Lung (tissue), 12 donors: ENCODE measurements around the gene WDR44. TPM values are rescaled to one million over a fixed set of nuclear protein-coding genes. Genes with fewer than 3 reads are reported as not detected.

Source experiments
- ATAC-seq: fragments of 200-7000 bp; cut with Tn5 transposase; one replicate; pipeline ENCODE4 v1.9.1; 2020; ENCODE audit warnings: moderate number of reproducible peaks; ENCODE audit not compliant: insufficient read depth, low FRiP score
- DNase-seq, 3 donors: peaks; one replicate each; pipeline ENCODE4 v3.0.0-alpha.2; 2013 to 2017
- H3K27ac ChIP-seq, 2 donors: one replicate each; pipeline ENCODE4 v1.5.1; 2013; ENCODE audit warnings: mild to moderate bottlenecking in 2 of 2, moderate library complexity in 2 of 2, control low read depth in 1 of 2, inconsistent platforms in 1 of 2, low read depth in 1 of 2, low read length in 1 of 2
- H3K27me3 ChIP-seq, 3 donors: one replicate each; pipeline ENCODE4 v1.5.1; 2013; ENCODE audit warnings: low read length in 2 of 3; ENCODE audit not compliant: control insufficient read depth in 3 of 3, insufficient read depth in 3 of 3
- H3K36me3 ChIP-seq, 4 donors: one replicate each; pipeline ENCODE4 v1.5.1; 2013; ENCODE audit warnings: low read length in 4 of 4, mild to moderate bottlenecking in 1 of 4, moderate library complexity in 1 of 4; ENCODE audit not compliant: control insufficient read depth in 4 of 4, insufficient read depth in 4 of 4
- H3K4me1 ChIP-seq, 5 donors: one replicate each; pipeline ENCODE4 v1.5.1; 2013; ENCODE audit warnings: low read length in 5 of 5, mild to moderate bottlenecking in 2 of 5, moderate library complexity in 1 of 5; ENCODE audit not compliant: control insufficient read depth in 5 of 5, insufficient read depth in 5 of 5
- H3K4me3 ChIP-seq: one replicate; pipeline ENCODE4 v1.5.1; 2013; ENCODE audit warnings: mild to moderate bottlenecking, control low read depth, moderate library complexity
- H3K9ac ChIP-seq, 2 donors: one replicate each; pipeline ENCODE4 v1.5.1; 2013; ENCODE audit warnings: low read length in 2 of 2, control low read depth in 1 of 2; ENCODE audit not compliant: insufficient read depth in 1 of 2
- H3K9me3 ChIP-seq, 4 donors: one replicate each; pipeline ENCODE4 v1.5.1; 2013; ENCODE audit warnings: low read length in 3 of 4, mild to moderate bottlenecking in 1 of 4, moderate library complexity in 1 of 4; ENCODE audit not compliant: control insufficient read depth in 4 of 4, insufficient read depth in 3 of 4
- WGBS, 2 donors: extraction: QIAGEN DNeasy Blood & Tissue Kit; methylation state at CpG; one replicate each; pipeline ENCODE4 v1.1.7; 2013; 5-methylcytosine and 5-hydroxymethylcytosine counted together
- polyA plus RNA-seq, 2 donors: library from polyadenylated mRNA; stranded (reverse); fragments of 200-250 nt; gene quantifications; one replicate each; pipeline ENCODE4 v1.2.1, GENCODE V29; 2013
- total RNA-seq, 2 donors: library from RNA; depleted of rRNA in 1 of 2; stranded (reverse); fragments of >200 nt in 1 of 2; gene quantifications; one replicate each; pipeline ENCODE4 v1.2.1, GENCODE V29; 2014 to 2021
- TF ChIP-seq, protein P1 (sequence below): IDR thresholded peaks from 2 replicates; pipeline ENCODE4 v1.5.1; 2012; ENCODE audit warnings: mild to moderate bottlenecking; ENCODE audit errors: control extremely low read depth, extremely low read depth
- donor health status: control.
- donor health status: control.
- donor health status: Bipolar disorder and iron deficiency.
- donor health status: healthy.
- donor health status: DM: yes; HTN: yes; CAD: no.

Gene WDR44
- total and polyA plus RNA-seq, 4 donors, result 3.0 to 15.8 (median 10.2) TPM

DNA sequence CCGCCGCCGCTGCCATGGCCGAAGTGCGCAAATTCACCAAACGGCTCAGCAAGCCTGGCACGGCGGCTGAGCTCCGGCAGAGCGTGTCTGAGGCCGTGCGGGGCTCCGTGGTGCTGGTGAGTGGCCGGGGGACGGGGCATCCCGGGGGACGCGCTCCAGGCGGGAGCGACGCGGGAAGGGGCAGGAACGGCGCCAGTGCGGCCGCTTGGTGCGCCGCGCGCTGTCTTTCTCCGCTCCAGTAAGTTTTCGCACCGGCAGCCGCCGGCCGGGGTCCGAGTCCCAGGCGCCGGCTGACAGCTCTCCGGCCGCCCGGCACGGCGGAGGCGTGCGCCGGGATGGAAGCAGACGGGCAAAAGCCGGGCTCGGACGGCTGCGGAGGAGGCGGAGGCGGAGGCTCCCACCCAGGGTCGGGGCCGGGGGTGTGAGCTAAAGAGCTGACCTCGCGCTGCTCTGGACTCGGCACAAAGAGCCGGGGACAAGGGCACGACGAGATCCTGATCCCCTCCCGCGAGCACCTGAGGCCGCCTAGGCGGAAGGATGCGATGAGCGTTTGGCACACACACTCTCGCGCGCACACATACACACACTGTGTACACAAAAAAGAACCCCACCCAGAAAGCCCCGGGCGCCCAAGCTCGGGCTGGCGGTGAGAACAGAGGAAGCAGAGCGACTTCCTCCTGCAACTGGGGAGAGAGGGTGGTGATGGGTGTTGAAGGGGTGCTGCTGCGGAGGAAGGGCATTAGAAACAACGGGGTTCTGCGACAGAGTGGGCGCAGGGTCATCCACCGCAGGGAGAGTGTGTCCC, 150.3 kb downstream of the WDR44 start:
- H3K9ac ChIP-seq, result no peak overlapping the region
- TF ChIP-seq, protein P1, sequence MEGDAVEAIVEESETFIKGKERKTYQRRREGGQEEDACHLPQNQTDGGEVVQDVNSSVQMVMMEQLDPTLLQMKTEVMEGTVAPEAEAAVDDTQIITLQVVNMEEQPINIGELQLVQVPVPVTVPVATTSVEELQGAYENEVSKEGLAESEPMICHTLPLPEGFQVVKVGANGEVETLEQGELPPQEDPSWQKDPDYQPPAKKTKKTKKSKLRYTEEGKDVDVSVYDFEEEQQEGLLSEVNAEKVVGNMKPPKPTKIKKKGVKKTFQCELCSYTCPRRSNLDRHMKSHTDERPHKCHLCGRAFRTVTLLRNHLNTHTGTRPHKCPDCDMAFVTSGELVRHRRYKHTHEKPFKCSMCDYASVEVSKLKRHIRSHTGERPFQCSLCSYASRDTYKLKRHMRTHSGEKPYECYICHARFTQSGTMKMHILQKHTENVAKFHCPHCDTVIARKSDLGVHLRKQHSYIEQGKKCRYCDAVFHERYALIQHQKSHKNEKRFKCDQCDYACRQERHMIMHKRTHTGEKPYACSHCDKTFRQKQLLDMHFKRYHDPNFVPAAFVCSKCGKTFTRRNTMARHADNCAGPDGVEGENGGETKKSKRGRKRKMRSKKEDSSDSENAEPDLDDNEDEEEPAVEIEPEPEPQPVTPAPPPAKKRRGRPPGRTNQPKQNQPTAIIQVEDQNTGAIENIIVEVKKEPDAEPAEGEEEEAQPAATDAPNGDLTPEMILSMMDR, result no peak
- no peaks in the 10 kb centered on the region for H3K27me3 ChIP-seq
- H3K9me3 ChIP-seq, result no peaks in the 10 kb centered on the region
- H3K4me3 ChIP-seq, result peak overlapping the region; percentile 56
- H3K27ac ChIP-seq, result peak overlapping the region; percentile 27 to 73
- peak in 2 of 3 donors; percentile 19 to 38 for DNase-seq
- H3K36me3 ChIP-seq, result no peaks in the 10 kb centered on the region
- peaks cover 0 to 15% (median 6%) of the 10 kb centered on the region in 5 donors for H3K4me1 ChIP-seq
- ATAC-seq, result peak; percentile 22
- WGBS, 2 donors, result 1 to 34% methylated on average over 41 to 81 of the region's 81 CpGs

DNA sequence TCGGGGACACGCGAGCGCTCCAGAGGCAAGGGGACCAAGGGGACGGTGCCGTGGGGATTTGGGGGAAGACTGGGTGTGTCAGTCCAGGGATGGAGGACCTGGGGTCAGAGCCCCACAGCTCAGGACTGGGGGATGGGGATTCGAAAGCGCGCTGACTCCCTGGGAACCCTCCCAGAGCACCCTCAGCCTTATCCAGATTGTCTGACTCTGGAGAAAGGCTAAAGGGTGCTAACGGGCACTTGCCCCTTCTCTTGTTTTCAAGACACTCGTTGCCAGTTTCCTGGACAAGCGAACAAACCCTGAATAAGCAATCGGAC, 150.8 kb downstream of the WDR44 start:
- WGBS, 2 donors, result 2 to 24% methylated on average over 13 of the region's 13 CpGs
- Histone ChIP-seq H3K36me3 (no peaks in the 10 kb centered on the region), H3K9me3 (no peaks in the 10 kb centered on the region), H3K9ac (no peak overlapping the region), H3K4me3 (peak overlapping the region; percentile 56), H3K4me1 (peaks cover 0 to 15% (median 6%) of the 10 kb centered on the region in 5 donors), H3K27ac (peak overlapping the region in 1 of 2 donors; percentile 15), H3K27me3 (no peaks in the 10 kb centered on the region)
- DNase-seq (no peak), ATAC-seq (no peak)
- TF ChIP-seq, protein P1, result no peak

DNA sequence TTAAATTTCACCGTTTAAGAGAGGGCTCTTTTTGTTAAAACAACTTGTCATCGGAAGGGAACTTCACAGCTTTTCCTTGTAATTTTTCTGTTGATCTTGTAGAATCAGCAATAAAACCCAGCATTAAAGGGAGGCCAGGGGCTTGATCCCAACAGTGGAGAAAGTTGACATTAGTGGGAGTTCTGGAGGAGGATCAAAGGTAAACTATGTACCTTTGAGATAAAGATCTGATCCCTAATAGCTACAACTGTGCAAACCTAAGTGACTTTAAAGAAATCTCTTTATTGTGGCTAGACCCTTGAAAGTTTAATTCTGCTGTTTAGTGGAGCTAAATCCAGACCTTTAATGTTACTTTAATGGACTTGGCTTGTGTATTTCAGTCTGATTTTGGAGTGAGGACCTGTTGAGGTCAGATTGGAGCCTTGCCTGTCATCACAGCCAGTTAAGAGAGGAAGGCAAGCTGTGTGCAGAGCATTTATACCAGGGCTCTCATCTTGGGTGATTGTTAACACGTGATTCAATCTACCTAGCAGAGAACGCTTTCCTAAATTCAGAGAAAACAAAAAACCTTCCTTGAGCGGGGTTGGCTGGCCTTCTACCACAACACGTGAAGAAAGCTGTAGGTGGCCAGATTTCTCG, 151.4 kb downstream of the WDR44 start:
- WGBS, 2 donors, result 7 to 34% methylated on average over 7 of the region's 7 CpGs
- DNase-seq, result peak in 2 of 3 donors; percentile 37 to 61
- no peak for ATAC-seq
- no peak overlapping the region for H3K4me3 ChIP-seq
- no peaks in the 10 kb centered on the region for H3K27me3 ChIP-seq
- H3K9me3 ChIP-seq, result no peaks in the 10 kb centered on the region
- TF ChIP-seq, protein P1, result no peak
- H3K4me1 ChIP-seq, result peaks cover 0 to 15% (median 6%) of the 10 kb centered on the region in 5 donors
- no peak overlapping the region for H3K27ac ChIP-seq
- H3K9ac ChIP-seq, result no peak overlapping the region
- no peaks in the 10 kb centered on the region for H3K36me3 ChIP-seq
